ENCODE measurements around the gene NEK9. TPM values are rescaled to one million over a fixed set of nuclear protein-coding genes. Genes with fewer than 3 reads are reported as not detected.
"Not testable (repeated sequence)": the region's sequence is repeated elsewhere in the genome, so short reads cannot be mapped to it uniquely, and the experiment has no call there.

NEK9 gene
- polyA plus RNA-seq, 3 donors = 15.9 to 37.8 (median 33.0) TPM

DNA sequence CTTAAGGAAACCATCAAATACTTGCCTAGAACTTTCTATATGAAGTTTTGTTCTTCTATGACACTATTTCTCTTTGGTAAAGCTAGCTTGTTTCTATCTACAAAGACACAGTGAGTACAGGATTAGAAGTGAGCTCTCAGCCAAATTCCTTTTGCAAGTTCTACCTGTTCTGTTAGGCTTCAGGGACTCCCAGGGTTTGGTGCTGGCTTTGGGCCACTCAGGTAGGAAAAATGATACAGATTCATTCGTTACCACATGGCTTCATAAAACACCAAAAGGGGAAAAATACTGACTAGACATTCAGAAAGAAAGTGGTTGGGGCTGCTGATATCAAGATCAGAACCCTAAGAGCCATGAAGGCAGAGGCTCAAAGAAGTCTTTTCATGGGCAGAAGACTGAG is 43.6 kb downstream of the NEK9 start:
- WGBS, 3 donors = 70 to 91% (median 81%) methylated on average over 1 of the region's 1 CpG
- no peak overlapping the region for H3K27ac ChIP-seq (ENCODE audit: low read depth, low read length)

DNA sequence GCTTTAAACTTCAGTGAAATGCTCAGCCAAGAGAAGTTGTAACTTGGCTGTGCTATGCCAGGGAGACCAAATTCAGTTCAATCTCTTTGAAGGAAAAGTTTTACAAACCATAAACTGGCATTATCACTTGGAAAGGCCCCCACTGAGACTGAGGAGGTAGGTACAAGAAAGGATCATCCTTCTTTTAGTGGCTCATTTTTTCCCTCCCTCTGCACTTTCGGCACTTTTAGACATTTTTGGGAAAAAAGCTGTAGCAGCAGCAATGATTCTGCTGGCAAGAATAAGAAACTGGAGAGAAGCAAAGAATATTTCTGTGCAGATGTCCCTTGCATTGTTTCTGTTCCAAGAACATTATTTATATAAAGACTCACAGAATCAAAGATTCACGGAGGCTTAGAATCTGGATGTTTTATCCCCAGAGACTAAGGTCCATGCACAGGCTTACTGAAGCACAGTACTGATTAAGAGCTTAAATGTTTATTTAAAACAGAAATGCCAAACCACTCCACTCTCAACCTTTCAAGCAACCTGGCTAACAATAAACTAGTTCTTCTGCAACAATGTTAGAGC is 45.1 kb downstream of the NEK9 start:
- 19 to 70% (median 67%) methylated on average over 2 of the region's 2 CpGs for WGBS, 3 donors
- H3K27ac ChIP-seq (ENCODE audit: low read depth, low read length) = no peak overlapping the region

DNA sequence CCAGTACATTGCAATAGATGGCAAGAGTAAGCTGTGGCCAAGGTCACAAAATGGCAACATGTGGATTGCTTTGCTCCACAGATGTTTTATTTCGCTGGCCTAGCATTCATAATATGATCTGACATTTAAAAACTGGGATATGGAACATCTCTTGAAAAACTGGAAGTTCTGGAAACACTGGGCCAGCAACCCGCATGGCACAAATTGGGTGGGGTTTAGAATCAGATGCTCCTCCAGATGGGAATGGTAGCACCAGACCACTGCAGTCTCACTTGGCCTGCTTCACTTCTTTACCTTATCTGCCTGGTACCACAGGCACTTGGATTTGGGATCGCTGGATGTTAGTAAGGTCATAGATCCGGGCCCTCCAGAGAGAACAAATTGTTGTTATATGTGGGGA is 47.3 kb downstream of the NEK9 start:
- no peak overlapping the region for H3K27ac ChIP-seq (ENCODE audit: low read depth, low read length)
- WGBS, 3 donors = 46 to 67% (median 46%) methylated on average over 4 of the region's 4 CpGs

DNA sequence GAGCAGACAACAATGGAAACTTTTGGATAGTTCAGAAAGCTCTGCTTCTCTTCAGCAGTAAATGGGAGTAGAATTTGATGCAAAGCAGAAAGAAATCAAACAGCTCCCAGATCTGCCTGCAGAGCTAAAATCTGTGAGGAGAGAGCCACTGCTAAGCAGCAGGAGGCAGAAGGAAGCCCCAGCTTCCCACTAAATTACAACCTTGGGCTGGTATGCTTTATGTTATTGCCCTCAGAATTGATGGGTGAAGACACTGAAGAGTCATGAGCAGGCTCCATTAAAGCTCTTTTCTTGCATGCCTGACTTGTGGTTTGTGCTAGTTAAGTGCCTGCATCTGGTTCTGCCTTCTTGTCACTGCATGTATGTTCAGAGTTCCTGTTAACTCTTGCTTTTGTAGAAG is 49.1 kb downstream of the NEK9 start:
- no peak overlapping the region for H3K27ac ChIP-seq (ENCODE audit: low read depth, low read length)

DNA sequence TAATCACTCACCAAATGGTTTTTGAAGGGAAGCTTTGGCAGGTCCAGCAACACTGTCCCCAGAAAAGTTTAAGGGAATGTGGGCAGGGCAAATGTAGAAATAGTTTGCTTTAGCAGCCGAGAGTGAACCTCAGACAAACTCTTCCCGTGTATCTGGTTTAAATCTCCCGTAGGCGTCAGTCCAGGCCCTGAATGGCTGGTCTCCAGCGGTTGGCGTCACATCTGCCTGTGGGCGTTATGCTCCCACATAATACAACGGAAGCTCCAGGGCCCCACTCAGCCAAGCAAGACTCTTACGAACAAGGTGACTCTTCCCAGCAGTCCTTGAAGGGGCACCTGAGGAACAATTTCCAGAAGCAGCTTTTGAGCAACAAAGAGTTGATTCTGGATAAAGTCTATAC is 56.5 kb downstream of the NEK9 start:
- 39 to 77% (median 55%) methylated on average over 9 of the region's 9 CpGs for WGBS, 3 donors

DNA sequence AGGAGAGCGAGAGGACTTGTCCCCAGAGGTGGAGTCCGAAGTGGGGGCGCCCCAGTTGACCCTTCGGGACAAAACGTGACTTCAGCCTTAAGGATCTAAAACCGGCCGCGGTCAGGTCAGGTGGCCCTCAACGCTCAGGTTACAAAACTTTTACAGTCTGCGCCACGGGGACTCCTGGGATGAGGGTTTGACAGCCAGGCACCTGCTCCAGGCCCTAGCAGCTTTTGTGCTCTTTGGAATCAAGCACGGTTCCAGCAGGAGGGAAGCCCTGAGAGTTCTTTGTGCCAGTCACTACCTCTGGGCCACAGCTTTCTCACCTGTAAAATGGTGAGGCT is 57.1 kb downstream of the NEK9 start:
- H3K27ac ChIP-seq (ENCODE audit: low read depth, low read length) = peak overlapping the region; percentile 10
- WGBS, 3 donors = 10 to 48% (median 40%) methylated on average over 12 of the region's 12 CpGs

More for the DNA sequence above, 56.5 kb downstream of the NEK9 start:
- no peak overlapping the region for H3K27ac ChIP-seq (ENCODE audit: low read depth, low read length)

DNA sequence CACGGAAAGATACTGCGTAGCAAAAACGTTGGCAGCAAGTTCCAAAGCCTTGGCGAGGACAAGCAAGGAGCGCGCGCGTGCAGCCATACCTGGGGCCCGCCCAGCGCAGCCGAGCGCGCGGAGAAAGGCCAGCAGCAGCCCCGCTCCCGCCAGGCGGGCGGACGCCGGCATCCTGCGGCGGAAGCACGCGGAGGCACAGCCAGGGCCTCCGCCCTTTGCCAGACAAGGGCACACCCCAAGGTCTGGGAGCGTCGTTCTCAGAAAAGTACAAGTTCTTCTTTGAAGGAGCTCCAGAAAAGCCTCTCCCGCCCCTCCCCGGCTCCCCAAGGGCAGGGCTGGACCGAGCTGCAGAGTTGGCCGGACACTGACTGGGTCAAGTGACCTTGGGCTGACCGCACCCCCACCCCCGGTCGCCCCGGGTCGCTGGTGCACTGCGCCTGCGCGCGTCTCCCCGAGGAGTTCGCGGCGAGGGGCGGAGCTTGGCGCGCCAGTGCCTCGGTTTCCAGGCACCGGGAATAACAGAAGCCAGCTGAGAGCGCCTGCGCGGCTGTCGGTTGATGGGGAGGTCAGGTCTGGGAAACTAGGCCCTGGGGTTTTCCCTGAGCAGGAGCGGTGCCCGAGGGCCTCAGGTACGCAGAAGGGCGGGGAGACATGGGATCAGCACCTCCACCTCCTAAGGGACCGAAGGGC is 57.6 kb downstream of the NEK9 start, which contains the start of gene ZC2HC1C:
TSS of gene ZC2HC1C (plus strand) at position 521 of the 690 bp plus-strand sequence. CDS start 933 bp downstream, outside the sequence.
- 1 to 3% (median 2%) methylated on average over 58 of the region's 58 CpGs for WGBS, 3 donors

DNA sequence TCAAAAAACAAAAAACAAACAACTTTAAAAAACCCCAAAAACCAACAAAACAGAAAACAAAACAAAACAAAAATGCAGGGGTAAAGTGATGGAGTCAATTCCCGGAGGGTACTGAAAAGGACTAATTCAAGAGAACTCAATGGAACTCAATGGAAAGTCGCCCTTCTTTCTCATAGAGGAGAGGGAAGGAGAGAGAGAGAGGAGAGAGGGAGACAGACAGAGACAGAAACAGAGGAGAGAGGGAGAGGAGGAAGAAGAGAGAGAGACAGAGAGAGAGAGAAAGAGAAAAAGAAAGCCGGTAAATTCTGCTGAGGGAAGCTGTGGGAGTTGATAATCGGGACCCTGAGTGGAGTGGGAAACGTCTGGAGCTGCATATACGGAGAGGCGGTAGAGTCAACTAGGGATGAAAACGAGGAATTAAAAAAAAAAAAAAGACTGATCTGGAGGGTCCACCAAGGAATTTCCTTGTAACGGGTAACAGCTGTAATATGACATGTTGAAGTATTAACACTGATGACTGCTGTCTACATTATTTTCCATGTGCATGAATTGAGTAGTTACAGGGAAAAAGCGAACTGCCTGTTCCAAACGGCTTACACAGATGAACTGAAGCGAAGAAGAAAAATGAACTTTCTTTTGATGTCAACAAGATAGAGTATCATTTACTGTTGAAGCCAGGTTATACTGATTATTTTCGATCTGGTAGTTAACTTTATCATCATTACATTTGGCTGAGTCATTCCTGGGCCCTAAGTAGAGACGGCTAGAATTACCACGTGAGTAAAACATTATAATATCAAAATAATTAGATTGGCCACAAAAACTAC is 58.3 kb downstream of the NEK9 start:
- WGBS, 3 donors = 12 to 25% (median 19%) methylated on average over 15 of the region's 15 CpGs
- peak overlapping the region; percentile 21 for H3K27ac ChIP-seq (ENCODE audit: low read depth, low read length)

More for the DNA sequence above, 57.6 kb downstream of the NEK9 start, which contains the start of gene ZC2HC1C:
- peak within 1 kb of the TSS; percentile 21 for H3K27ac ChIP-seq (ENCODE audit: low read depth, low read length)

DNA sequence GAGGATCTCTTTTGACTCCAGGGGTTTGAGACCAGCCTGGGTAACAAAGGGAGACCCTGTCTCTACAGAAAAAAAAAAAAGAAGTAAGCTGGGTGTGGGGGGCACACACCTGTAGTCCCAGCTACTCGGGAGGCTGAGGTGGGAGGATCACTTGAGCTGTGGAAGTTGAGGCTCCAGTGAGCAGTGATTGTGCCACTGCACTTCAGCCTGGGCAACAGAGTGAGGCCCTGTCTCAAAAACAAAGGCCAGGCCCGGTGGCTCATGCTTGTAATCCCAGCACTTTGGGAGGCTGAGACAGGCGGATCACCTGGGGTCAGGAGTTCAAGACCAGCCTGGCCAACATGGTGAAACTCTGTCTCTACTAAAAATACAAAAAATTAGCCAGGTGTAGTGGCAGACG is 59.1 kb downstream of the NEK9 start:
- 82 to 87% (median 84%) methylated on average over 4 of the region's 4 CpGs for WGBS, 3 donors
- not testable (repeated sequence) for H3K27ac ChIP-seq (ENCODE audit: low read depth, low read length)

DNA sequence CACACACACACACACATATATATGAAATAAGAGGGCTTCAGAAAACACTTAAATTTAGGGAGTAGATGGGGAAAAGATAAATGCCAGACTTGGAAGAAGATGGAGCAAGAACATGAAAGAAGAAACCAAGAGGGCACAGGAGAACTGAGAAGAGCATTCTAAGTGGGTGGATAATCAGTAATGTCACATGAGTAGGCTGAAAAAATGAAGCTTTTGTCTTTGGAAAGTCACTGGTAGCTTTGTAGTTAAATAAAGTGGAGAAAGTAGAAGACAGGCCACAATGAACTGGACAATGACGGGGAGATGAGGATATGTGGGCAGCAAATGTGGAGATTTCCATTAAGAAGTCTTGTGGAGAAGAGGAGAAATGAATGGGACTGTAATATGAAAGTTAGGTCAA is 59.6 kb downstream of the NEK9 start:
- no peak overlapping the region for H3K27ac ChIP-seq (ENCODE audit: low read depth, low read length)
- WGBS, 3 donors = 90 to 96% (median 95%) methylated on average over 1 of the region's 1 CpG

DNA sequence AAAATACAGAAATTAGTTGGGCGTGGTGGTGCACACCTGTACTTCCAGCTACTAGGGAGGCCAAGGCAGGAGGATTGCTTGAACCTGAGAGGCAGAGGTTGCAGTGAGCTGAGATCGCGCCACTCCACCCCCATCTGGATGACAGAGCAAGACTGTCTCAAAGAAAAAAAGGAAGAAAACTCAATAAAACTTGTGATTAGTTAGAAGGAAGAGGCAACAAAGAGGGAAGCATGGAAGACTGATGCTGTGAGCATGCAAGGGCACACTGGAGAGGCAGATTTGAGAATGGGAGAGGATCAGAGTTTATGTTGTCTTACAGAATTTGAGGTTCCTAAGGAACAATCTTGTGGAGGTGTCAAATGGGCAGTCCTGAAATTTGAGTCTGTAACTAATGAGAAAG is 60.2 kb downstream of the NEK9 start:
- no peak overlapping the region for H3K27ac ChIP-seq (ENCODE audit: low read depth, low read length)
- WGBS, 3 donors = 91 to 97% (median 96%) methylated on average over 3 of the region's 3 CpGs

DNA sequence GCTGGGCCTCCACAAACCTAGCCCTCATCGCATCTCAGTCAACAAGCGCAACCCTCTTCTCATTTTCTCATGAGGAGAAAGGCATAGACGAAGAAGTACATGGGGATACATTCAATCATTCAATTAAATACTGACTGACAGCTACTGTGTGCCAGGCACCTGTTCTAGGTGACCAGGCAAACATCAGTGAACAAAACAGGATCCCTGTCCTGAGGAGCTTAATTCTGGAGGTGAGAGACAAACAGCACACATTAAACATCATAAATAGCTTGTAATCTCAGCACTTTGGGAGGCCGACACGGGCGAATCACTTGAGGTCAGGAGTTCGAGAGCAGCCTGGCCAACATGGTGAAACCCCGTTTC is 62.7 kb downstream of the NEK9 start:
- H3K27ac ChIP-seq (ENCODE audit: low read depth, low read length) = no peak overlapping the region
- 55 to 57% (median 56%) methylated on average over 8 of the region's 8 CpGs for WGBS, 3 donors

DNA sequence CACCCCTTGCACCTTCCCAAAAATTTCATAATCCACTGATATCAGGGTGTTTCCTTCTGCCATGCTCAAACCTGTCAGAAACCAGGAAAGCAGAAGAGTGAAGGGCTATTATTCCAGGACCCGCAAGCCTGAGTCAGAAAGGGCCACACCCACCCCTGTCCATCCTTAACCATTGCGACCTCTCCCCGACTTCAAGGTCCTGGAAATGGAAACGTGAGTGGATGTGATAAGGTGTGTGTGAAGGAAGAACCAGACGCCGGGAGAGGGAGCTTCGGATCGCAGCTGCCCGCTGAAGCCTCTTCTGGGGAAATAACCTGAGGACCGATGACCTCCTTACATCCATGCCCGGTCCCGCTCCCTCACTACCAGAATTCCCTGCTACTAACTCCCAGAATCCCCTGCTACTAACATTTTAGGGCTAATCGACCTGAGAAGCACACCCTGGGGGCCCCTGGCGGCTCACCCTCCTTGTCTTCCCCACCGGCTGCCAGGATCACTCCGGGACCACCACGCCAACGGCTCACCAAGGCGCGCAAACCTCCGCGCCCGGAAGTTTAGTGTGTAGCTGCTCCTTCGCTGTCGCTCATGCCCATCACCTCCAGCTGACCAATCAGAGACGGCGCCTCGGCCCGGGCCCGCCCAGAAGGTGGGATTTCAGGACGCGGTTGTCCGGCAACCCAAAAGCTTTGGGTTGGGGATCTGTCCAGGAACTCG is 63.2 kb downstream of the NEK9 start, which contains the start of gene ACYP1:
TSS of gene ACYP1 (minus strand) at position 534 of the 714 bp plus-strand sequence. CDS start at position 63, 471 bp downstream.
- no peak within 1 kb of the TSS for H3K27ac ChIP-seq (ENCODE audit: low read depth, low read length)
- 0 to 1% (median 0%) methylated on average over 34 of the region's 34 CpGs for WGBS, 3 donors

DNA sequence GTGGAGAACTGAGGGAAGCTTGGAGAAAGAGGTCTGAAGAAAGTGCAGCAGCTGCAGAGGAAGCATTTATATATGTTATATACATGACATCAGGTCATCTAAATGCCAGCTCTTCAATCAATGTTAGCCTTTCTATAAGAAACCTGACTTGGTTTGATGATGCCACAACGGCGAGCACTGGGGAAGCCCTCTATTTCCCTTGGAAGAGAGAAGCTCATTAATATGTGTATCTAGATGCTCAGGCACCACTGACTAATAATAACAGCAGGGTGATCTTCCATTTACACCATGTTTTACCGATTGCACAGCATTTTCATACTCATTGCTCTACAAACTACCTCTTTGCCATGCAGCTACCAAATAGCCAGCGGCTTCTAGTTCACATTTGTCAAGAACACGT is 63.8 kb downstream of the NEK9 start:
- no peak overlapping the region for H3K27ac ChIP-seq (ENCODE audit: low read depth, low read length)
- WGBS, 3 donors = 23 to 30% (median 29%) methylated on average over 5 of the region's 5 CpGs

DNA sequence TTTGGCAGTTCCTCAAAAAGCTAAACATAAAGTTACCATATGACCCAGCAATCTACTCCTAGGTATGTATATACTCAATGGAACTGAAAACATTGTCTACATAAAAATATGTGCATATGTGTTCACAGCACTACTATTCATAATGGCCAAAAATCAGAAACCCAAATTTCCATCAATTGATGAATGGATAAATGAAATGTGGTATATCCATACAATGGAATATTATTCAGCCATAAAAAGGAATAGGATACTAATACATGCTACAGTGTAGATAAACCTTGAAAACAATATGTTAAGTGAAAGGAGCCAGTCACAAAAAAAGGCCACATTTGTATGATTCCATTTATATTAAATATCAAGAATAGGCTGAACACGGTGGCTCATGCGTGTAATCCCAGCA is 66.4 kb downstream of the NEK9 start:
- H3K27ac ChIP-seq (ENCODE audit: low read depth, low read length) = no peak overlapping the region
- 45 to 66% (median 50%) methylated on average over 2 of the region's 2 CpGs for WGBS, 3 donors

DNA sequence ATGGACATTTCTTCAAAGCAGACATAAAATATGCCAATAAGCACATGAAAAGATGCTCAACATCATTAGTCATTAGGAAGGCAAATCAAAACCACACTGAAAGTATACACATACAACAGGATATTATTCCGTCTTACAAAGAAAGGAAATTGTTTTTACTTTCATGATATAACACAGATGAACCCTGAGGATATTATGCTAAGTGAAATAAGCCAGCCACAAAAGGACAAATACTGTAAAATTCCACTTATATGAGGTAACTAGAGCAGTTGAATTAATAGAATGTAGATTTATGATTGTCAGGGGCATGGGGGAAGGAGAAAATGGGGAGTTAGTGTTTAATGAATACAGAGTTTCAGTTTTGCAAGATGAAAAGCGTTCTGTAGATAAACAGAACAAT is 67.2 kb downstream of the NEK9 start:
- 73 to 89% (median 80%) methylated on average over 2 of the region's 2 CpGs for WGBS, 3 donors

DNA sequence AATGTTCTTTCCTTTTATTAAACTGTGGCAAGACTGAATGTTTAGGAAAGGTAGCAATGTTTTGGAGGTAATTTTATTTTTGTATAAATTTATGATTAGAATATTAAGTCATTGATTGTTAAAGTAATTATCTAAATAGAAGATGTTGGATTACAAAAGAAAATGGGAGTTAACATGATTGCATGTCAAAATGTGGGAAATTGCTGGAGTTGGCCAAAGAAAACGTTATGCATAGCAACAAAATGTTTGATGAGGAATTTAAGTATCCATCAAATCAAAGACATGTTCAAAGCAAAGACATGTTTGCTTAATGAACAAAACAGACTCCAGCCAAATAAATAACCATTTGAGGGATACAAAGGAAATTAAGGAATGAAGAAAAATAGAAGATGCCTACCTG is 72.4 kb downstream of the NEK9 start:
- no peak overlapping the region for H3K27ac ChIP-seq (ENCODE audit: low read depth, low read length)
- 48 to 68% (median 53%) methylated on average over 1 of the region's 1 CpG for WGBS, 3 donors

More for the DNA sequence above, 67.2 kb downstream of the NEK9 start:
- H3K27ac ChIP-seq (ENCODE audit: low read depth, low read length) = no peak overlapping the region

DNA sequence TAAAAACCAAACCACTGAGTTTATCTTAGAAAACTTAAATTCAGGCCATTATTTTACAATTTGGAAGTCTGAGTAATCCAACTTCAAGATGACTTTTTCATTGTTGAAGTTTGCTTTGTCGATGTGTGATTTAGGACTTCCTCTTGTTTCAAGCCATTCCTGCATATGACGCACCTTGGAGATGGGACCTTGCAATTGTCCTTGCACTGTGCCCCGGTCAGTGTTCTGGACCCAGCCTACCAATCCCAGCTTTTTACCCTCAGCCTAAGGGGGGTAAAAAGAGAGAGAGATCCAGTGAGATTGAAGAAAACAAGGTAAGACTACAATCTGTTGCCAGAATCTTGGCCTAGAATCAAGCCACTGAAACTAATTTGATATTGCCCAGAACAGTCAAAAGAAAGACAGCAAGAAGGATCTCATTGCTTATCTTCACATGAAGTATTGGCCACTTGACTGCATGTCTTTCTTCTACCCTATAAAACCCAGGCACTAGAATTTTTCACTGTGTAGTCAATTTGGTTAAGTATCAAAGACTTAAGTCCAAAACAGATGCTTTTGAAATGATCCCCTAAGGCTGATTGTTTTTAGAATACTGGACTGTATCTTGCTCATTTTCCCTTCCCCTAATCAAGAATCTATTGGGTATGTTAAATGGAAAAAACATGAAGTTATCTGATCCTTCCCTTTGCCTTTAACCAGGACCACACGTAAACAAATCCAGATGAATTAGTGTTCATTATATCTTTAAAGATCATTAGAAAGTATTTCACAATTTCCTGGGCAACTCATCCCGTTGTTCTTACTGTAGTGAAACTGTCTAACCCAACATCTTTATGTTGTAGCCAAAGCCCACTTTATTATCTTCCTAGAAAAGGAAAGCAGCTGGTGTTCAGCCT is 73.2 kb downstream of the NEK9 start:
- 55 to 67% (median 59%) methylated on average over 5 of the region's 5 CpGs for WGBS, 3 donors
- no peak overlapping the region for H3K27ac ChIP-seq (ENCODE audit: low read depth, low read length)
